GM12801 (cell line): ENCODE data around the gene COPS6.

Source experiments
- CTCF ChIP-seq: IDR thresholded peaks from one replicate; pipeline ENCODE4 v1.5.1; 2011; ENCODE audit warnings: control low read depth; ENCODE audit not compliant: insufficient read length; ENCODE audit errors: extremely low read depth

Gene COPS6

GRCh38 chr7:100107125-100107737 lies 18.5 kb downstream of the COPS6 start:
- TF ChIP-seq CTCF, result no peak

- no peak for TF ChIP-seq CTCF
Observed at GRCh38 chr7:100107890-100108289, 19.1 kb downstream of the COPS6 start.

GRCh38 chr7:100109521-100110163 lies 20.9 kb downstream of the COPS6 start:
- no peak for TF ChIP-seq CTCF

GRCh38 chr7:100111156-100111555 lies 22.4 kb downstream of the COPS6 start:
- no peak for TF ChIP-seq CTCF

- no peak for TF ChIP-seq CTCF
Observed at GRCh38 chr7:100111914-100112313, 23.1 kb downstream of the COPS6 start.

GRCh38 chr7:100115026-100115425 lies 26.3 kb downstream of the COPS6 start:
- TF ChIP-seq CTCF, result no peak

GRCh38 chr7:100118388-100119071 lies 29.8 kb downstream of the COPS6 start:
- TF ChIP-seq CTCF, result no peak
